HepG2 (cell line): ENCODE measurements around the gene RNF6. TPM values are rescaled to one million over a fixed set of nuclear protein-coding genes. Genes with fewer than 3 reads are reported as not detected.

Experiments used
- BCL3 ChIP-seq: sonication (generic); formaldehyde crosslinking; IDR thresholded peaks from 2 replicates; pipeline ENCODE4 v1.5.1; 2020; ENCODE audit warnings: mild to moderate bottlenecking, missing genetic modification reagents, moderate library complexity
- BRF2 ChIP-seq: sonication (generic); formaldehyde crosslinking; IDR thresholded peaks from 2 replicates; pipeline ENCODE4 v1.8.1; 2022; ENCODE audit warnings: mild to moderate bottlenecking, missing genetic modification reagents
- GABPB1 ChIP-seq: IDR thresholded peaks from 2 replicates; pipeline ENCODE4 v1.6.1; 2016; ENCODE audit warnings: mild to moderate bottlenecking, missing genetic modification reagents, moderate library complexity, missing compliant biosample characterization
- HNRNPL ChIP-seq: fragments of 200-400 bp; formaldehyde crosslinking; IDR thresholded peaks from 2 replicates; pipeline ENCODE4 v1.6.1; 2017; ENCODE audit warnings: mild to moderate bottlenecking, low read depth, low read length
- IKZF4 ChIP-seq: sonication (generic); formaldehyde crosslinking; IDR thresholded peaks from 2 replicates; pipeline ENCODE4 v1.5.1; 2020; ENCODE audit warnings: borderline replicate concordance, mild to moderate bottlenecking, low read depth, missing genetic modification reagents; ENCODE audit errors: not compliant biosample characterization
- IRF9 ChIP-seq: sonication (generic); formaldehyde crosslinking; IDR thresholded peaks from 2 replicates; pipeline ENCODE4 v1.8.0; 2022; ENCODE audit warnings: missing genetic modification reagents, mild to moderate bottlenecking, borderline replicate concordance
- KLF13 ChIP-seq: sonication (generic); formaldehyde crosslinking; IDR thresholded peaks from 2 replicates; pipeline ENCODE4 v1.4.0; 2020; ENCODE audit warnings: mild to moderate bottlenecking, missing genetic modification reagents
- MTERF4 ChIP-seq: sonication (generic); formaldehyde crosslinking; IDR thresholded peaks from 2 replicates; pipeline ENCODE4 v1.8.0; 2023; ENCODE audit warnings: mild to moderate bottlenecking, missing genetic modification reagents
- NCOA1 ChIP-seq: sonication (generic); formaldehyde crosslinking; IDR thresholded peaks from 2 replicates; pipeline ENCODE4 v1.9.0; 2021; ENCODE audit warnings: missing genetic modification reagents
- NRL ChIP-seq: sonication (generic); formaldehyde crosslinking; IDR thresholded peaks from 2 replicates; pipeline ENCODE4 v1.5.0; 2020; ENCODE audit warnings: missing genetic modification reagents, mild to moderate bottlenecking, moderate library complexity, borderline replicate concordance
- RBM22 ChIP-seq: fragments of 200-400 bp; formaldehyde crosslinking; optimal IDR thresholded peaks from 2 replicates; pipeline ENCODE3; 2017; ENCODE audit warnings: mild to moderate bottlenecking, low read length, moderate library complexity
- SATB2 ChIP-seq: sonication (generic); formaldehyde crosslinking; IDR thresholded peaks from 2 replicates; pipeline ENCODE4 v1.5.0; 2020; ENCODE audit warnings: missing genetic modification reagents
- SIN3A ChIP-seq: IDR thresholded peaks from 2 replicates; pipeline ENCODE4 v1.6.1; 2011; ENCODE audit warnings: low read depth, mild to moderate bottlenecking, control low read depth, low read length, borderline replicate concordance
- TRIM22 ChIP-seq: fragments of 450-650 bp; IDR thresholded peaks from 2 replicates; pipeline ENCODE4 v1.6.1; 2017
- YEATS2 ChIP-seq: sonication (generic); formaldehyde crosslinking; IDR thresholded peaks from 2 replicates; pipeline ENCODE4 v1.4.0; 2020; ENCODE audit warnings: missing genetic modification reagents, borderline replicate concordance
- ZFP62 ChIP-seq: sonication (generic); formaldehyde crosslinking; IDR thresholded peaks from 2 replicates; pipeline ENCODE4 v1.4.0; 2020; ENCODE audit warnings: missing genetic modification reagents
- ZMYM2 ChIP-seq: sonication (generic); formaldehyde crosslinking; IDR thresholded peaks from 2 replicates; pipeline ENCODE4 v1.8.0; 2022; ENCODE audit warnings: mild to moderate bottlenecking, missing genetic modification reagents
- ZNF230 ChIP-seq: sonication (generic); formaldehyde crosslinking; IDR thresholded peaks from 2 replicates; pipeline ENCODE4 v1.4.0; 2020; ENCODE audit warnings: mild to moderate bottlenecking, missing genetic modification reagents
- ZNF275 ChIP-seq: sonication (generic); formaldehyde crosslinking; IDR thresholded peaks from 2 replicates; pipeline ENCODE4 v1.8.0; 2022; ENCODE audit warnings: missing genetic modification reagents, mild to moderate bottlenecking, inconsistent platforms, borderline replicate concordance
- ZNF546 ChIP-seq: sonication (generic); formaldehyde crosslinking; conservative IDR thresholded peaks from 2 replicates; pipeline ENCODE4 v1.8.1; 2023; ENCODE audit warnings: mild to moderate bottlenecking, missing genetic modification reagents
- ZNF552 ChIP-seq: sonication (generic); formaldehyde crosslinking; IDR thresholded peaks from 2 replicates; pipeline ENCODE4 v1.9.0; 2022; ENCODE audit warnings: missing genetic modification reagents, mild to moderate bottlenecking, borderline replicate concordance
- ZNF878 ChIP-seq: sonication (generic); formaldehyde crosslinking; IDR thresholded peaks from 2 replicates; pipeline ENCODE4 v1.8.1; 2023; ENCODE audit warnings: mild to moderate bottlenecking, missing genetic modification reagents, moderate library complexity
- polyA plus RNA-seq, 8 experiments: library from polyadenylated mRNA; depleted of rRNA in 3 of 8; stranded (reverse) in 7 of 8; unstranded in 1 of 8; fragments of >200 nt; fragmentation: Illumina TruSeq in 4 of 8; extraction: Trizol in 4 of 8; gene quantifications; 2 replicates each; pipeline versions ENCODE4 v1.2.1 to v1.2.3, GENCODE V29; 2011 to 2016; ENCODE audit warnings: low read depth in 4 of 8, missing spikeins in 1 of 8, mixed read lengths in 1 of 8; ENCODE audit not compliant: insufficient read depth in 1 of 8
- total RNA-seq, 5 experiments: library from RNA; depleted of rRNA; stranded (reverse); fragments of >200 nt; fragmentation: Illumina TruSeq; extraction: Trizol; gene quantifications; 2 replicates each; pipeline ENCODE4 v1.2.3, GENCODE V29; 2016; ENCODE audit warnings: low read depth in 1 of 5

RNF6 gene
- total and polyA plus RNA-seq, 2 of the 13 experiments (the other 11 are each of a cell fraction or from before 2014, with no cell fraction given): 14.6 to 36.8 TPM

- TF ChIP-seq MTERF4 (CRISPR knock-in tag) (0 out of 2 replicates have a peak, but pooled peaks have one; percentile 20), IKZF4 (CRISPR knock-in tag) (peak; percentile 41), ZMYM2 (CRISPR knock-in tag) (no peak), ZNF552 (CRISPR knock-in tag) (peak; percentile 87), ZNF275 (CRISPR knock-in tag) (peak; percentile 95), BRF2 (CRISPR knock-in tag) (no peak), IRF9 (CRISPR knock-in tag) (no peak), YEATS2 (CRISPR knock-in tag) (peak; percentile 67), ZNF230 (CRISPR knock-in tag) (peak; percentile 84), SATB2 (0 out of 2 replicates have a peak, but pooled peaks have one; percentile 78), GABPB1 (CRISPR knock-in tag) (peak; percentile 98), ZNF878 (CRISPR knock-in tag) (0 out of 2 replicates have a peak, but pooled peaks have one; percentile 76), HNRNPL (peak; percentile 60; the same call in 1 of the 2 replicates), ZFP62 (CRISPR knock-in tag) (no peak), ZNF546 (CRISPR knock-in tag) (peak; percentile 80; the same call in 1 of the 2 replicates), NRL (CRISPR knock-in tag) (peak; percentile 63), KLF13 (0 out of 2 replicates have a peak, but pooled peaks have one; percentile 52), SIN3A (no peak; the same call in 1 of the 2 replicates), RBM22 (no peak), NCOA1 (CRISPR knock-in tag) (no peak), BCL3 (peak; percentile 76), TRIM22 (no peak)
Observed at GRCh38 chr13:26221721-26222519, at the start of gene RNF6 (continued).
